ENCODE measurements around the gene MEX3A. TPM values are rescaled to one million over a fixed set of nuclear protein-coding genes. Genes with fewer than 3 reads are reported as not detected.

The MEX3A gene
- total and polyA plus RNA-seq, 2 of the 8 experiments (the other 6 are each of a cell fraction or from before 2014, with no cell fraction given) = 34.1 to 52.4 TPM

DNA sequence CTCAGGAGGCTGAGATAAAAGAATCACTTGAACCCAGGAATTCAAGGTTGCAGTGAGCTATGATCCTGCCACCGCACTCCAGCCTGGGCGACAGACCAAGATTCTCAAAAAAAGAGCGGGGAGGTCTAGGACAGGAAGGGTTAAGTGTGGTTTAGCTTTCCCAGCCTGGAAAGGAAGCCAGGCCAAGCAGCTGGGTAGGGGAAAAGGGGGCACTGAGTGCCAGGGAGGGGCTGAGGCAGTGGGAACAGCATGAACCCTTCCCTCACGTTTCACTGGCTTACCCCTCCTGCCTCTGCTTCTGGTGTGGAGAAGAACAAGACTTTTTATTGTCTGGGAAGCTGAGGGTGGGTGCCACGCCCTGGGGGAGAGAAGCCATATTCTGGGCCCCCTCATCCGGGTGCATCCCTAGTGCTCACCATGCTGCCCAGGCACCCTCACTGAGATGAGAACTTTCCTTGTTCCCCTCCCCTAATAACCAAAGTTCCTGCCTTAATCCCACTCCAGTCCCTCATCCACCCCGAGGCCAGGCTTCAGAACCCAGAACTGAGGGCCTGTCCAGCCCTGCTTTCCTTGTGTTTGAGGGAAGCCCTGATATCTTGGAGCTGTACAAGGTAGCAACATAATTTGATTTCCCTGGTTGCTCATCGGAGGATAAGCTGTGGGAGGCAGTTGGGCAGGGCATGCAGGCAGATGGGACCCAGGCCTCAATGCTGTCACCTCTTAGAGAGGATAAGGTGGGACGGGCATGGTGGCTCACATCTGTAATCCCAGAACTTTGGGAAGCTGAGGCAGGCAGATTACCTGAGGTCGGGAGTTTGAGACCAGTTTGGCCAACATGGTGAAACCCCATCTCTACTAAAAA is 30.2 kb upstream of the MEX3A start (continued):
- no peak for TF ChIP-seq TAF7 (optimal IDR thresholded peaks at IDR 0.05; ENCODE audit: borderline replicate concordance, low read depth, low read length)
- TF ChIP-seq RBBP5 (IDR thresholded peaks at IDR 0.05; ENCODE audit: borderline replicate concordance, low read depth, low read length) = no peak
- TF ChIP-seq HDAC2 (IDR thresholded peaks at IDR 0.05; ENCODE audit: borderline replicate concordance in 1 of 2, low read depth in 2 of 2, low read length in 2 of 2) = no peak
- no peak for TF ChIP-seq SRF (IDR thresholded peaks at IDR 0.05; ENCODE audit: low read depth, low read length)

Data from H1 (cell line).